ENCODE data around the gene ANK3.

DNA sequence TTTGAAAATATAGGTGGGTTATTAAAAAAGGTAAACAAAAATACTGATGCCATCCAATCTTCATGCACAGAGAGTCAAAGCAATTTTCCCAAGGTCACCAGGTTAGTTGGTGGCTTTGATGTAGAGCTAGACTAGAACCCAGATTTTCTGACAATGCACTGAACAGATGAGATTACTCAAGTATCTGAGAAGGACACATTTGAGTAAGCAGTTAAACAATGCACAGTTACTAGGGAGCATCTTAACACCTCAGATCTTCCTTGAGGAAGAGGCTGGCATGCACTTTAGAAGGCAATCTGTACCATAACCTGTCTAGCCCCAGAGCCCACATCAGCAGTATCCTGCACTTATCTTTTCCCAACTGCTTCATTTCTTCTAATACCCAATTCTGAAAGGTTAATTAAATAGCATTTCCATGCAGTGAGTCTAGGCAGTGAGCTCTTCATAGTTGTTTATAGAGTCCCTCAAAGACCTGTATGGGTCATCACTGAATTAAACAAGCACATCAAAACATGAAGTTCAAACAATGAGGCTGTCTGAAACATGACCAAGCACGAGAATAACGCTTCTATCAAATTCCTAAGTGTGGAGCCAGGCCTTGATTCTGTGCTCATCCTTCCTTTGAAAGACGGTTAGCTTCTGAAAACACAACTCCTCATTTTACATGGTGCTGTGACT lies 38.2 kb upstream of the ANK3 start:
- TF ChIP-seq, protein P1, sequence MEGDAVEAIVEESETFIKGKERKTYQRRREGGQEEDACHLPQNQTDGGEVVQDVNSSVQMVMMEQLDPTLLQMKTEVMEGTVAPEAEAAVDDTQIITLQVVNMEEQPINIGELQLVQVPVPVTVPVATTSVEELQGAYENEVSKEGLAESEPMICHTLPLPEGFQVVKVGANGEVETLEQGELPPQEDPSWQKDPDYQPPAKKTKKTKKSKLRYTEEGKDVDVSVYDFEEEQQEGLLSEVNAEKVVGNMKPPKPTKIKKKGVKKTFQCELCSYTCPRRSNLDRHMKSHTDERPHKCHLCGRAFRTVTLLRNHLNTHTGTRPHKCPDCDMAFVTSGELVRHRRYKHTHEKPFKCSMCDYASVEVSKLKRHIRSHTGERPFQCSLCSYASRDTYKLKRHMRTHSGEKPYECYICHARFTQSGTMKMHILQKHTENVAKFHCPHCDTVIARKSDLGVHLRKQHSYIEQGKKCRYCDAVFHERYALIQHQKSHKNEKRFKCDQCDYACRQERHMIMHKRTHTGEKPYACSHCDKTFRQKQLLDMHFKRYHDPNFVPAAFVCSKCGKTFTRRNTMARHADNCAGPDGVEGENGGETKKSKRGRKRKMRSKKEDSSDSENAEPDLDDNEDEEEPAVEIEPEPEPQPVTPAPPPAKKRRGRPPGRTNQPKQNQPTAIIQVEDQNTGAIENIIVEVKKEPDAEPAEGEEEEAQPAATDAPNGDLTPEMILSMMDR (IDR thresholded peaks at IDR 0.05), result no peak
- TF ChIP-seq POLR2A (IDR thresholded peaks at IDR 0.05), result no peak
